Ovary (tissue), 9 donors: ENCODE measurements around the gene JPH3. TPM values are rescaled to one million over a fixed set of nuclear protein-coding genes. Genes with fewer than 3 reads are reported as not detected.

ENCODE experiments used
- DNase-seq, 5 donors: peaks; one replicate each; pipeline ENCODE4 v3.0.0-alpha.2; 2019 to 2020
- H3K27ac ChIP-seq, 2 donors: fragments of 200-600 bp; one replicate each; pipeline versions ENCODE4 v1.5.1 to v1.8.0; 2019 to 2022
- H3K27me3 ChIP-seq: fragments of 200-600 bp; one replicate; pipeline ENCODE4 v1.8.0; 2022
- H3K36me3 ChIP-seq: fragments of 200-600 bp; sonication (generic); one replicate; pipeline ENCODE4 v1.5.1; 2019
- H3K4me1 ChIP-seq: one replicate; pipeline ENCODE4 v1.8.1; 2013; ENCODE audit warnings: mild to moderate bottlenecking, moderate library complexity; ENCODE audit not compliant: insufficient read depth
- H3K4me3 ChIP-seq: fragments of 200-600 bp; sonication (generic); one replicate; pipeline ENCODE4 v1.5.1; 2017
- H3K9me3 ChIP-seq, 2 donors: fragments of 200-600 bp in 1 of 2; sonication (generic) in 1 of 2; one replicate each; pipeline versions ENCODE4 v1.5.1 to v1.8.1; 2013 to 2019; ENCODE audit warnings: mild to moderate bottlenecking in 1 of 2, moderate library complexity in 1 of 2
- CTCF ChIP-seq, 3 donors: fragments of 450-650 bp in 2 of 3; fragments of 200-600 bp in 1 of 3; IDR thresholded peaks; one replicate each; pipeline versions ENCODE4 v1.5.1 to v1.8.0; 2016 to 2022; ENCODE audit warnings: antibody characterized with exemption in 3 of 3, mild to moderate bottlenecking in 1 of 3
- EP300 ChIP-seq: sonication (generic); formaldehyde crosslinking; IDR thresholded peaks from one replicate; pipeline ENCODE4 v1.6.1; 2017; ENCODE audit warnings: antibody characterized with exemption
- POLR2A ChIP-seq: fragments of 450-650 bp; IDR thresholded peaks from one replicate; pipeline ENCODE4 v1.6.1; 2017; ENCODE audit warnings: antibody characterized with exemption, mild to moderate bottlenecking, moderate library complexity
- WGBS, 3 donors: extraction: QIAGEN DNeasy Blood & Tissue Kit in 1 of 3; methylation state at CpG; one replicate each; pipeline versions ENCODE4 v1.1.5 to v1.1.7; 2013 to 2017; 5-methylcytosine and 5-hydroxymethylcytosine counted together
- intact Hi-C, 4 donors: fragments of 100-400 bp; cut with DNase I; formaldehyde crosslinking; loops; one replicate each; pipeline versions ENCODE4 v1.11.0 to v1.15.1; 2022 to 2023
- polyA plus RNA-seq, 2 donors: library from polyadenylated mRNA; stranded (reverse); fragments of 200-250 nt in 1 of 2; fragments of 350-450 nt in 1 of 2; fragmentation: Illumina TruSeq in 1 of 2; extraction: RNeasy Lipid Tissue Mini Kit (QIAGEN cat#74804) in 1 of 2; gene quantifications; one replicate each; pipeline ENCODE4 v1.2.3, GENCODE V29; 2013 to 2014
- total RNA-seq, 7 donors: library from RNA; depleted of rRNA in 2 of 7; stranded (reverse); fragments of >200 nt in 2 of 7; fragmentation: NEBNext Ultra II Directional in 3 of 7; extraction: Animal tissue kit (Norgen Biotek cat#: 25700) in 3 of 7; gene quantifications; one replicate each; pipeline versions ENCODE4 v1.1.0 to v1.2.4, GENCODE V29; 2016 to 2023
- donor health status: DM: no; HTN: no; CAD: no; lungs with moderate emphysema.
- donor health status: DM: no; HTN: no; CAD: no.
- donor health status: Bipolar disorder and iron deficiency.
- donor health status: DM: yes; HTN: yes; CAD: no.
- donor health status: DM: no; HTN: no; CAD: no.
- donor health status: DM: yes; HTN: yes; CAD: no.

The JPH3 gene
- total and polyA plus RNA-seq, 9 donors: 0.11 to 0.62 (median 0.30) TPM; not detected in 3

GRCh38 chr16:87636050-87636684, 33.9 kb downstream of the JPH3 start:
- intact Hi-C loops: loop anchor here (5.0 to 10.0 kb wide), 6 partner anchors 49 to 244 kb away; partner anchors contain the start of gene MAP1LC3B (in 1 of the 4)
- Histone ChIP-seq H3K36me3 (no peaks in the 10 kb centered on the region), H3K27ac (no peak overlapping the region), H3K9me3 (peaks cover 0 to 3% of the 10 kb centered on the region in 2 donors), H3K27me3 (no peaks in the 10 kb centered on the region), H3K4me3 (peak overlapping the region; percentile 11), H3K4me1 (no peaks in the 10 kb centered on the region)
- DNase-seq: peak; percentile 74 to 87 (median 79)
- TF ChIP-seq CTCF (IDR thresholded peaks at IDR 0.05) (peak; percentile 34 to 58 (median 42)), POLR2A (no peak), EP300 (no peak)
- 6 to 10% (median 9%) methylated on average over 24 to 31 of the region's 31 CpGs for WGBS, 3 donors

- 81 to 83% (median 83%) methylated on average over 22 of the region's 22 CpGs for WGBS, 3 donors
- H3K4me3 ChIP-seq: no peak overlapping the region
- intact Hi-C loops: loop anchor here (5.0 to 10.0 kb wide), 6 partner anchors 49 to 244 kb away; partner anchors contain the start of gene MAP1LC3B (in 1 of the 4)
- no peak overlapping the region for H3K27ac ChIP-seq
- TF ChIP-seq CTCF (IDR thresholded peaks at IDR 0.05) (no peak), EP300 (no peak), POLR2A (no peak)
- no peaks in the 10 kb centered on the region for H3K36me3 ChIP-seq
- no peak for DNase-seq
- no peaks in the 10 kb centered on the region for H3K27me3 ChIP-seq
- H3K4me1 ChIP-seq: no peaks in the 10 kb centered on the region
- H3K9me3 ChIP-seq: no peaks in the 10 kb centered on the region
Observed at GRCh38 chr16:87636741-87637140, 34.4 kb downstream of the JPH3 start.

- no peaks in the 10 kb centered on the region for H3K27me3 ChIP-seq
Observed at GRCh38 chr16:87637357-87637756, 35.0 kb downstream of the JPH3 start.

GRCh38 chr16:87638736-87639135, 36.4 kb downstream of the JPH3 start:
- H3K36me3 ChIP-seq: no peaks in the 10 kb centered on the region
- no peak for DNase-seq
- 73 to 83% (median 78%) methylated on average over 9 to 10 of the region's 10 CpGs for WGBS, 3 donors
- H3K9me3 ChIP-seq: no peaks in the 10 kb centered on the region
- TF ChIP-seq CTCF (IDR thresholded peaks at IDR 0.05) (no peak), EP300 (no peak), POLR2A (no peak)
- no peaks in the 10 kb centered on the region for H3K27me3 ChIP-seq
- no peaks in the 10 kb centered on the region for H3K4me1 ChIP-seq
- H3K4me3 ChIP-seq: no peak overlapping the region
- intact Hi-C loops: loop anchor here (5.0 to 10.0 kb wide), 6 partner anchors 51 to 246 kb away; partner anchors contain the start of gene MAP1LC3B (in 1 of the 4)
- H3K27ac ChIP-seq: no peak overlapping the region

More at GRCh38 chr16:87637357-87637756, 35.0 kb downstream of the JPH3 start:
- WGBS, 3 donors: 81 to 89% (median 86%) methylated on average over 13 of the region's 13 CpGs
- no peak for DNase-seq
- no peaks in the 10 kb centered on the region for H3K4me1 ChIP-seq
- no peaks in the 10 kb centered on the region for H3K9me3 ChIP-seq
- no peak overlapping the region for H3K4me3 ChIP-seq
- intact Hi-C loops: loop anchor here (5.0 to 10.0 kb wide), 6 partner anchors 50 to 245 kb away; partner anchors contain the start of gene MAP1LC3B (in 1 of the 4)
- H3K36me3 ChIP-seq: no peaks in the 10 kb centered on the region
- no peak overlapping the region for H3K27ac ChIP-seq
- TF ChIP-seq POLR2A (no peak), EP300 (no peak), CTCF (IDR thresholded peaks at IDR 0.05) (no peak)
